ENCODE results near the gene CTNNA3.
"Not testable (repeated sequence)": the region's sequence is repeated elsewhere in the genome, so short reads cannot be mapped to it uniquely, and the experiment has no call there.

Gene CTNNA3

GRCh38 chr10:67492317-67493019, 203.5 kb downstream of the CTNNA3 start:
- DNase-seq, result no peak

GRCh38 chr10:67487906-67488619, 207.9 kb downstream of the CTNNA3 start:
- no peak for DNase-seq

- no peak for DNase-seq
Measured at GRCh38 chr10:67487199-67487598, 208.8 kb downstream of the CTNNA3 start.

- no peak for DNase-seq
Measured at GRCh38 chr10:67477868-67478267, 218.1 kb downstream of the CTNNA3 start.

GRCh38 chr10:67476201-67476600, 219.8 kb downstream of the CTNNA3 start:
- no peak for DNase-seq

- DNase-seq, result no peak
Measured at GRCh38 chr10:67473850-67474633, 222.0 kb downstream of the CTNNA3 start.

- DNase-seq, result no peak
Measured at GRCh38 chr10:67471022-67471421, 225.0 kb downstream of the CTNNA3 start.

- no peak for DNase-seq
Measured at GRCh38 chr10:67464278-67464677, 231.7 kb downstream of the CTNNA3 start.

- DNase-seq, result no peak
Measured at GRCh38 chr10:67452892-67453291, 243.1 kb downstream of the CTNNA3 start.

- DNase-seq, result no peak
Measured at GRCh38 chr10:67438605-67439304, 257.2 kb downstream of the CTNNA3 start.

- no peak for DNase-seq
Measured at GRCh38 chr10:67433276-67433675, 262.7 kb downstream of the CTNNA3 start.

- DNase-seq, result no peak
Measured at GRCh38 chr10:67402620-67403019, 293.4 kb downstream of the CTNNA3 start.

GRCh38 chr10:67401711-67402110, 294.3 kb downstream of the CTNNA3 start:
- no peak for DNase-seq

- DNase-seq, result not testable (repeated sequence)
Measured at GRCh38 chr10:67386841-67387533, 309.0 kb downstream of the CTNNA3 start.

- DNase-seq, result no peak
Measured at GRCh38 chr10:67386260-67386659, 309.7 kb downstream of the CTNNA3 start.

GRCh38 chr10:67385566-67385965, 310.4 kb downstream of the CTNNA3 start:
- no peak for DNase-seq

GRCh38 chr10:67385089-67385488, 310.9 kb downstream of the CTNNA3 start:
- no peak for DNase-seq

GRCh38 chr10:67331121-67331910, 364.7 kb downstream of the CTNNA3 start:
- DNase-seq, result no peak

GRCh38 chr10:67327626-67328535, 368.1 kb downstream of the CTNNA3 start:
- DNase-seq, result no peak

GRCh38 chr10:67319976-67320375, 376.0 kb downstream of the CTNNA3 start:
- DNase-seq, result no peak

Measured in T1000 (cell line).